Adrenal gland (tissue), 12 donors: ENCODE data around the gene CYP1A2. TPM values are rescaled to one million over a fixed set of nuclear protein-coding genes. Genes with fewer than 3 reads are reported as not detected.

ENCODE experiments used
- DNase-seq, 7 donors: peaks; one replicate each; pipeline ENCODE4 v3.0.0-alpha.2; 2019 to 2020
- H3K27ac ChIP-seq, 5 donors: fragments of 200-600 bp; sonication (generic) in 4 of 5; 1 replicate in 3 of 5; 2 replicates in 2 of 5; pipeline versions ENCODE4 v1.5.1 to v1.8.0; 2016 to 2020; ENCODE audit warnings: mild to moderate bottlenecking in 1 of 5
- H3K27me3 ChIP-seq: fragments of 200-600 bp; 2 replicates; pipeline ENCODE4 v1.8.0; 2021
- H3K36me3 ChIP-seq, 2 donors: fragments of 200-600 bp; replicated peaks in 1 of 2; 1 replicate in 1 of 2; 2 replicates in 1 of 2; pipeline versions ENCODE4 v1.5.1 to v1.8.0; 2018 to 2022
- H3K4me1 ChIP-seq, 2 donors: fragments of 200-600 bp; replicated peaks in 1 of 2; 1 replicate in 1 of 2; 2 replicates in 1 of 2; pipeline versions ENCODE4 v1.5.1 to v1.8.0; 2018 to 2021
- H3K4me3 ChIP-seq, 4 donors: fragments of 200-600 bp; sonication (generic) in 3 of 4; one replicate each; pipeline ENCODE4 v1.5.1; 2016 to 2018
- H3K9me3 ChIP-seq, 3 donors: fragments of 200-600 bp; sonication (generic) in 1 of 3; replicated peaks in 1 of 3; 1 replicate in 2 of 3; 2 replicates in 1 of 3; pipeline versions ENCODE4 v1.5.1 to v1.8.0; 2016 to 2021
- POLR2A ChIP-seq, 2 donors: fragments of 450-650 bp; IDR thresholded peaks; one replicate each; pipeline ENCODE4 v1.6.1; 2017; ENCODE audit warnings: antibody characterized with exemption in 2 of 2, mild to moderate bottlenecking in 2 of 2, moderate library complexity in 1 of 2
- WGBS, 4 donors: extraction: QIAGEN DNeasy Blood & Tissue Kit in 2 of 4; methylation state at CpG; one replicate each; pipeline versions ENCODE4 v1.1.5 to v1.1.7; 2013 to 2017; 5-methylcytosine and 5-hydroxymethylcytosine counted together
- intact Hi-C, 2 donors: fragments of 100-400 bp; cut with DNase I; formaldehyde crosslinking; loops; one replicate each; pipeline versions ENCODE4 v1.14.1 to v1.15.0; 2022 to 2023
- polyA plus RNA-seq, 3 donors: library from polyadenylated mRNA; stranded (reverse); fragments of 200-250 nt in 2 of 3; fragments of 350-450 nt in 1 of 3; fragmentation: Illumina TruSeq in 1 of 3; extraction: RNeasy Lipid Tissue Mini Kit (QIAGEN cat#74804) in 1 of 3; gene quantifications; one replicate each; pipeline ENCODE4 v1.2.3, GENCODE V29; 2013 to 2014
- total RNA-seq, 9 donors: library from RNA; depleted of rRNA in 4 of 9; stranded (reverse); fragments of >200 nt in 4 of 9; fragments of 120-200 nt in 1 of 9; fragmentation: NEBNext Ultra II Directional in 1 of 9; extraction: Animal tissue kit (Norgen Biotek cat#: 25700) in 1 of 9; gene quantifications; one replicate each; pipeline versions ENCODE4 v1.1.0 to v1.2.4, GENCODE V29; 2013 to 2023
- TF ChIP-seq, protein P1 (sequence below), 6 experiments: fragments of 450-650 bp in 4 of 6; fragments of 200-600 bp in 2 of 6; sonication (generic) in 1 of 6; IDR thresholded peaks; 1 replicate in 5 of 6; 2 replicates in 1 of 6; pipeline versions ENCODE4 v1.5.1 to v1.8.0; 2016 to 2021; ENCODE audit warnings: antibody characterized with exemption in 6 of 6, mild to moderate bottlenecking in 2 of 6, moderate library complexity in 1 of 6
- donor health status: healthy with polysubstance abuse.
- donor health status: Bipolar disorder and iron deficiency.
- donor health status: DM: yes; HTN: yes; CAD: no.
- donor health status: DM: no; HTN: no; CAD: no.
- donor health status: DM: no; HTN: no; CAD: no.
- donor health status: DM: yes; HTN: yes; CAD: no.

Gene CYP1A2
- total and polyA plus RNA-seq, 12 donors: not detected

GRCh38 chr15:74742422-74742821 is 6.2 kb upstream of the CYP1A2 start:
- Histone ChIP-seq H3K9me3 (no peaks in the 10 kb centered on the region), H3K27me3 (no peaks in the 10 kb centered on the region), H3K27ac (no peak overlapping the region), H3K4me1 (no peaks in the 10 kb centered on the region), H3K4me3 (no peak overlapping the region), H3K36me3 (no peaks in the 10 kb centered on the region)
- intact Hi-C loops: no loop called here
- TF ChIP-seq POLR2A (IDR thresholded peaks at IDR 0.05): no peak
- TF ChIP-seq, protein P1, sequence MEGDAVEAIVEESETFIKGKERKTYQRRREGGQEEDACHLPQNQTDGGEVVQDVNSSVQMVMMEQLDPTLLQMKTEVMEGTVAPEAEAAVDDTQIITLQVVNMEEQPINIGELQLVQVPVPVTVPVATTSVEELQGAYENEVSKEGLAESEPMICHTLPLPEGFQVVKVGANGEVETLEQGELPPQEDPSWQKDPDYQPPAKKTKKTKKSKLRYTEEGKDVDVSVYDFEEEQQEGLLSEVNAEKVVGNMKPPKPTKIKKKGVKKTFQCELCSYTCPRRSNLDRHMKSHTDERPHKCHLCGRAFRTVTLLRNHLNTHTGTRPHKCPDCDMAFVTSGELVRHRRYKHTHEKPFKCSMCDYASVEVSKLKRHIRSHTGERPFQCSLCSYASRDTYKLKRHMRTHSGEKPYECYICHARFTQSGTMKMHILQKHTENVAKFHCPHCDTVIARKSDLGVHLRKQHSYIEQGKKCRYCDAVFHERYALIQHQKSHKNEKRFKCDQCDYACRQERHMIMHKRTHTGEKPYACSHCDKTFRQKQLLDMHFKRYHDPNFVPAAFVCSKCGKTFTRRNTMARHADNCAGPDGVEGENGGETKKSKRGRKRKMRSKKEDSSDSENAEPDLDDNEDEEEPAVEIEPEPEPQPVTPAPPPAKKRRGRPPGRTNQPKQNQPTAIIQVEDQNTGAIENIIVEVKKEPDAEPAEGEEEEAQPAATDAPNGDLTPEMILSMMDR (IDR thresholded peaks at IDR 0.05): no peak
- 69 to 78% (median 77%) methylated on average over 5 of the region's 5 CpGs for WGBS, 4 donors
- DNase-seq: no peak

DNA sequence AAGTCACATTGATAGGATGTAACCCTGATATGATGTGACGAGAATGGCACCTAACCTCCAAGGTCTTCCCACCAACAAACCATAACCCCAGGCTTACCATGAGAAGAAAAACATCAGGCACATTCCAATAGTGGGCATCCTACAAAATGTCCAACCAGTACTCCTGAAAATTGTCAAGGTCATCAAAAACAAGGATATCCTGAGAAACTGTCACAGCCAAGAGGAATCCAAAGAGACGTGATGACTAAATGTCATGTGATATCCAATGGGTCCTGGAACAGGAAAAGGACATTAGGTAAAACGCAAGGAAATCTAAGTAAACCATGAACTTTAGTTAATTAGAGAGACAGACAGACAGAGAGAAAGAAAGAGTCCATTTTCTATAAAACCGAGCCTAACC is 2.3 kb upstream of the CYP1A2 start:
- WGBS, 4 donors: 50 to 62% (median 52%) methylated on average over 4 of the region's 4 CpGs
- intact Hi-C loops: no loop called here
- Histone ChIP-seq H3K9me3 (no peaks in the 10 kb centered on the region), H3K4me3 (no peak overlapping the region), H3K36me3 (no peaks in the 10 kb centered on the region), H3K27ac (no peak overlapping the region), H3K4me1 (no peaks in the 10 kb centered on the region), H3K27me3 (no peaks in the 10 kb centered on the region)
- no peak for DNase-seq
- TF ChIP-seq POLR2A (IDR thresholded peaks at IDR 0.05): no peak
- TF ChIP-seq, protein P1 (IDR thresholded peaks at IDR 0.05): no peak

- no peaks in the 10 kb centered on the region for H3K36me3 ChIP-seq
- H3K4me3 ChIP-seq: no peak overlapping the region
- no peak for TF ChIP-seq POLR2A (IDR thresholded peaks at IDR 0.05)
- TF ChIP-seq, protein P1 (IDR thresholded peaks at IDR 0.05): no peak
- intact Hi-C loops: no loop called here
- no peaks in the 10 kb centered on the region for H3K4me1 ChIP-seq
- 89 to 92% (median 91%) methylated on average over 6 to 20 of the region's 20 CpGs for WGBS, 4 donors
- H3K9me3 ChIP-seq: no peaks in the 10 kb centered on the region
- DNase-seq: no peak
- H3K27me3 ChIP-seq: no peaks in the 10 kb centered on the region
- H3K27ac ChIP-seq: no peak overlapping the region
Observed at GRCh38 chr15:74749832-74750231, 1.2 kb downstream of the CYP1A2 start.

DNA sequence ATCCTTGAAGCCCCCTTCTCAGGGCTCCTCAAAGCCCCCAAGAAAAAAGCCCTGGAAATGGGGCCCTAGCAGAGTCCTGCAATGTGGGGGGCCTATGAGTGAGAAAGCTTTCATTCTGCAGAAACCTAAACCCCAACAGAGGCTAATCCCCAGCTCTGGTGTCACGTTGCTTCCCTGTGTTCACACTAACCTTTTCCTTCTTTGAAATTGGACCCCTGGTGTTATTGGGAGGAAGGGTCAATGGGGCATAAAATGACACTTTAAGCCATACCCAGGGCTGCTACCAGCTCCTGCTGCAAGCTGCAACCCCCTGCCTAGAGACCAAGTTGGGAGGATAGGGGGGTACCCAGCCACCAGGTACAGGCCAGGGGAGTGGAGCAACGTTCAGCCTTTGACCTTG is 2.1 kb downstream of the CYP1A2 start:
- TF ChIP-seq, protein P1 (IDR thresholded peaks at IDR 0.05): no peak
- TF ChIP-seq POLR2A (IDR thresholded peaks at IDR 0.05): no peak
- Histone ChIP-seq H3K36me3 (no peaks in the 10 kb centered on the region), H3K4me3 (no peak overlapping the region), H3K27me3 (no peaks in the 10 kb centered on the region), H3K4me1 (no peaks in the 10 kb centered on the region), H3K27ac (no peak overlapping the region), H3K9me3 (no peaks in the 10 kb centered on the region)
- WGBS, 4 donors: 36 to 60% (median 42%) methylated on average over 2 of the region's 2 CpGs
- intact Hi-C loops: no loop called here
- DNase-seq: no peak
